Body of pancreas (tissue), 4 donors: Measurements from ENCODE around the gene WDFY4. TPM values are rescaled to one million over a fixed set of nuclear protein-coding genes. Genes with fewer than 3 reads are reported as not detected.

Source experiments
- ATAC-seq: fragments of 150-250 bp; one replicate; pipeline ENCODE4 v1.9.1; 2016
- DNase-seq, 4 donors: peaks; one replicate each; pipeline ENCODE4 v3.0.0-alpha.2; 2019
- H3K27ac ChIP-seq, 4 donors: fragments of 200-600 bp; sonication (generic); 1 replicate in 3 of 4; 2 replicates in 1 of 4; pipeline versions ENCODE4 v1.5.1 to v1.6.1; 2016 to 2019; ENCODE audit warnings: mild to moderate bottlenecking in 1 of 4, mixed read lengths in 1 of 4, moderate library complexity in 1 of 4
- H3K27me3 ChIP-seq, 2 donors: fragments of 200-600 bp; sonication (generic); one replicate each; pipeline ENCODE4 v1.6.0; 2016; ENCODE audit warnings: mild to moderate bottlenecking in 1 of 2
- H3K36me3 ChIP-seq, 2 donors: fragments of 200-600 bp; sonication (generic); replicated peaks in 1 of 2; 2 replicates each; pipeline ENCODE4 v1.5.1; 2016; ENCODE audit warnings: low read depth in 2 of 2; ENCODE audit not compliant: insufficient read depth in 1 of 2
- H3K4me1 ChIP-seq: fragments of 200-600 bp; sonication (generic); one replicate; pipeline ENCODE4 v1.6.0; 2016
- H3K4me3 ChIP-seq, 2 donors: fragments of 200-600 bp; sonication (generic); 1 replicate in 1 of 2; 2 replicates in 1 of 2; pipeline ENCODE4 v1.5.1; 2016 to 2019
- H3K9me3 ChIP-seq, 3 donors: fragments of 200-600 bp; sonication (generic); 1 replicate in 2 of 3; 2 replicates in 1 of 3; pipeline ENCODE4 v1.5.1; 2016
- CTCF ChIP-seq, 7 experiments: fragments of 450-650 bp in 4 of 7; fragments of 200-600 bp in 3 of 7; sonication (generic) in 3 of 7; IDR thresholded peaks; one replicate each; pipeline ENCODE4 v1.5.1; 2016 to 2019; ENCODE audit warnings: antibody characterized with exemption in 7 of 7
- POLR2A ChIP-seq, 3 donors: fragments of 450-650 bp; IDR thresholded peaks; one replicate each; pipeline ENCODE4 v1.6.1; 2016; ENCODE audit warnings: antibody characterized with exemption in 3 of 3, mild to moderate bottlenecking in 2 of 3
- WGBS, 2 donors: methylation state at CpG; one replicate each; pipeline ENCODE4 v1.1.5; 2017; 5-methylcytosine and 5-hydroxymethylcytosine counted together
- intact Hi-C: fragments of 100-400 bp; cut with DNase I; formaldehyde crosslinking; loops from one replicate; pipeline ENCODE4 v1.15.1; 2023
- total RNA-seq, 2 donors: library from RNA; depleted of rRNA; stranded (reverse); fragments of >200 nt; gene quantifications; one replicate each; pipeline ENCODE4 v1.1.0, GENCODE V29; 2016

The WDFY4 gene
- total RNA-seq, 2 donors from 2014 or later: 0.66 to 2.3 TPM

DNA sequence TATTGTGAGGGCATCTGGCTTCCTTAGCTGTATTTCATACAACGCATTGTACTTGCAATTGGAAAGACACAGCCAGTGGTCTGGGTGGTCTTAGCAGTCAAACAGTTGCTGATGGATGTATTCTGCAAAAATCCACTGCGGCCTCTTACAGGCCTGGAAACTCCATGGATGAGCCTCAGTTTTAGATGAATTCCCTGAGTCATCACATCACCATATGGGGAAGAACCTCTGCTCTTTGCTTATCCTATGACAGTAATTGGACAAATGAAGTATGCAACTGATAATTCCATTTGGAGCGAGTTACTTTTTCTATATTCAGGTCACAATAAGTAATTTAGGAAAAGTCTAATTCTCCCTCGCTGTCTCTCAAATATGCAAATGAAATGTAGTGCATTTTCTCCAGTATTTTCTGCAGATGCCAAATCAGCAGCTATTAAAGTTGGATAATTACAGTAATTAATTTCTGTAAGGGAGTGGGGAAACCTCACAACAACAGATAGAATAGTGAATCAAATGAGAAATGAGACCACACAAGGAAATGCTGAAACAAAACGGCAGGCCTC lies 78.8 kb downstream of the WDFY4 start:
- intact Hi-C loops: no loop called here

DNA sequence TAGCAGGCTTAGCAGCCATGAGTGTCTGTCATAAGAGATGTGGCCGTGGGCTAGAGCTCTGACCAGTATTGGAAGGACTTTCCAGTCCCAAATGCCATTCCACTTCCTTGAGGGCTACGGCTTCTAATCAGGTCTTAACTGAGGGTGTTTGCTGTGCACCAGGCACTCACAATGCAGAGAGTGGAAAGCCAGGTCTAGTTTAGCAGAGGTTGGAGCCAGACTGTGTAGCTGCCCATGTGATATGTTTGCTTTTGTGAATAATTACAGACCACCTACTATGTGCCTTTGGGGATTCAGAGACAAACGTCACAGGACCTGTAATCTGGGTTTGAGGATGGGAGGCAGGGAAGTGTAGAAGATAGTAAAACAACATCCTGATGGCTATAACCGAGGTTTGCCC lies 79.8 kb downstream of the WDFY4 start:
- Histone ChIP-seq H3K9me3 (no peaks in the 10 kb centered on the region), H3K4me3 (no peak overlapping the region), H3K4me1 (no peaks in the 10 kb centered on the region), H3K36me3 (no peaks in the 10 kb centered on the region), H3K27ac (no peak overlapping the region), H3K27me3 (no peaks in the 10 kb centered on the region)
- no peak for TF ChIP-seq POLR2A (IDR thresholded peaks at IDR 0.05)
- TF ChIP-seq CTCF (IDR thresholded peaks at IDR 0.05): no peak
- 51% methylated on average over 4 of the region's 4 CpGs for WGBS, 2 donors
- no peak for ATAC-seq
- DNase-seq: no peak
- intact Hi-C loops: no loop called here

More for the DNA sequence above, 78.8 kb downstream of the WDFY4 start:
- no peaks in the 10 kb centered on the region for H3K27me3 ChIP-seq
- H3K9me3 ChIP-seq: no peaks in the 10 kb centered on the region
- no peaks in the 10 kb centered on the region for H3K4me1 ChIP-seq
- 71 to 86% methylated on average over 5 of the region's 5 CpGs for WGBS, 2 donors
- TF ChIP-seq POLR2A (IDR thresholded peaks at IDR 0.05) (no peak), CTCF (IDR thresholded peaks at IDR 0.05) (no peak)
- H3K36me3 ChIP-seq: no peaks in the 10 kb centered on the region
- H3K27ac ChIP-seq: no peak overlapping the region
- no peak for DNase-seq
- no peak overlapping the region for H3K4me3 ChIP-seq
- ATAC-seq: no peak

DNA sequence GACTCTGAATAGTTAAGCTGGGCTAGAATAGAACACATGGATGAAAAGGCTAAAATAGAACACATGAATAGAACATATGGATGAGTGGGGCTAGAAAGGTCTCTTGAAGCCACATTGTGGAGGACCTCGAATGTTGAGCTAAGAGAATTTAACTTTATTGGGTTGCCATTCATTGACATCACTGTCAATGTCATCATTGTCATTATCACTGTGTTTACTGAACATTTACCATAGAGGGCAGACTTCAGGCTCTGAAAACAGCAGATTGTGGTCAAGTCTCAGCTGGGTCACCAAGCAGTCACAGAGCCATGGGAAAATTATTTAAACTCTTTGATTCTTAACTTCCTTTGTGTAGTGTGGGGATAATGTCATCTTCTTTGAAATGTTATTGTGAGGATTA lies 80.4 kb downstream of the WDFY4 start:
- no peak for ATAC-seq
- no peaks in the 10 kb centered on the region for H3K4me1 ChIP-seq
- no peak overlapping the region for H3K4me3 ChIP-seq
- 39 to 58% methylated on average over 1 of the region's 1 CpG for WGBS, 2 donors
- TF ChIP-seq POLR2A (IDR thresholded peaks at IDR 0.05) (no peak), CTCF (IDR thresholded peaks at IDR 0.05) (no peak)
- no peak overlapping the region for H3K27ac ChIP-seq
- H3K36me3 ChIP-seq: no peaks in the 10 kb centered on the region
- intact Hi-C loops: no loop called here
- no peaks in the 10 kb centered on the region for H3K9me3 ChIP-seq
- H3K27me3 ChIP-seq: no peaks in the 10 kb centered on the region
- DNase-seq: no peak

DNA sequence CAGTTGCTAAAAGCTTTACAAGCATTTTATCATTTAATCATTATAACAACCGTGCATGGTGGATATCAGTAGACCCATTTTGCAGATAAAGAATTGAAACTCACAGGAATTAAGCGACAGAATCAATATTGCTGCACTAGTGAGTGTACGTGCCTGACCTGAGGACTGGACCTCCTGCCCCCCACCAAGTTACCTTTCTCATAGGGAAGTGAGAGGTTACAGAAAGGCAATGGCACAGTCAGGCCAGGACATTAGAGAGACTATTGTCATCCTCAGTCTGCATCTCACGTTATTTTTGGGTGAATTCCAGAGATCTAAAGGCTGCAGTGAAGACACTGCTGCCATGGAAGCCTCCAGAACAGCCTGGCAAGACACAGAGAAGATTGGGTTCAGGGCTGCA lies 80.9 kb downstream of the WDFY4 start:
- no peaks in the 10 kb centered on the region for H3K27me3 ChIP-seq
- intact Hi-C loops: no loop called here
- no peaks in the 10 kb centered on the region for H3K9me3 ChIP-seq
- no peak overlapping the region for H3K27ac ChIP-seq
- H3K36me3 ChIP-seq: no peaks in the 10 kb centered on the region
- 67 to 68% methylated on average over 4 of the region's 4 CpGs for WGBS, 2 donors
- ATAC-seq (no peak), DNase-seq (no peak)
- H3K4me3 ChIP-seq: no peak overlapping the region
- no peak for TF ChIP-seq CTCF (IDR thresholded peaks at IDR 0.05)
- no peak for TF ChIP-seq POLR2A (IDR thresholded peaks at IDR 0.05)
- no peaks in the 10 kb centered on the region for H3K4me1 ChIP-seq

- no peak for TF ChIP-seq POLR2A (IDR thresholded peaks at IDR 0.05)
- TF ChIP-seq CTCF (IDR thresholded peaks at IDR 0.05): no peak
- H3K4me1 ChIP-seq: no peaks in the 10 kb centered on the region
- ATAC-seq (no peak), DNase-seq (no peak)
- WGBS, 2 donors: 67 to 71% methylated on average over 4 of the region's 4 CpGs
- H3K9me3 ChIP-seq: no peaks in the 10 kb centered on the region
- no peak overlapping the region for H3K4me3 ChIP-seq
- H3K27ac ChIP-seq: no peak overlapping the region
- intact Hi-C loops: no loop called here
- H3K36me3 ChIP-seq: no peaks in the 10 kb centered on the region
- no peaks in the 10 kb centered on the region for H3K27me3 ChIP-seq
These were observed 82.9 kb downstream of the WDFY4 start for GRCh38 chr10:48767373-48768143.
